IPS-18a (cell line): ENCODE data around the gene PRMT3.
"Not testable (repeated sequence)": the region's sequence is repeated elsewhere in the genome, so short reads cannot be mapped to it uniquely, and the experiment has no call there.

ENCODE experiments used
- H3K27ac ChIP-seq: one replicate; pipeline ENCODE4 v1.5.1; 2013; ENCODE audit warnings: low read length
- H3K27me3 ChIP-seq: one replicate; pipeline ENCODE4 v1.6.1; 2013; ENCODE audit warnings: mild to moderate bottlenecking, low read length; ENCODE audit not compliant: control insufficient read depth, insufficient read depth
- H3K36me3 ChIP-seq: one replicate; pipeline ENCODE4 v1.6.1; 2013; ENCODE audit warnings: low read depth, low read length; ENCODE audit not compliant: control insufficient read depth
- H3K4me1 ChIP-seq: one replicate; pipeline ENCODE4 v1.6.1; 2013; ENCODE audit warnings: low read depth, low read length; ENCODE audit not compliant: control insufficient read depth
- H3K4me3 ChIP-seq: one replicate; pipeline ENCODE4 v1.5.1; 2013; ENCODE audit warnings: low read length
- H3K9ac ChIP-seq: one replicate; pipeline ENCODE4 v1.6.1; 2013; ENCODE audit warnings: mild to moderate bottlenecking, low read length, moderate library complexity
- H3K9me3 ChIP-seq: one replicate; pipeline ENCODE4 v1.6.1; 2013; ENCODE audit warnings: low read depth, low read length; ENCODE audit not compliant: control insufficient read depth

The PRMT3 gene

GRCh38 chr11:20363500-20364340 is 23.8 kb upstream of the PRMT3 start, which contains the start of gene HTATIP2:
Gene HTATIP2 (plus strand): TSS chr11:20363714. CDS start chr11:20364238, 524 bp downstream.
- peak within 1 kb of the TSS; percentile 56 for H3K4me3 ChIP-seq
- no peak within 1 kb of the TSS for H3K27ac ChIP-seq
- H3K9me3 ChIP-seq = no peaks in the 10 kb centered on the region
- H3K4me1 ChIP-seq = peaks cover 3% of the 10 kb centered on the region
- H3K27me3 ChIP-seq = peaks cover 30% of the 10 kb centered on the region
- H3K36me3 ChIP-seq = no peaks in the 10 kb centered on the region
- H3K9ac ChIP-seq = peak within 1 kb of the TSS; percentile 54

GRCh38 chr11:20364341-20364792 is 23.1 kb upstream of the PRMT3 start:
- H3K36me3 ChIP-seq = no peaks in the 10 kb centered on the region
- H3K9ac ChIP-seq = peak overlapping the region; percentile 54
- peaks cover 30% of the 10 kb centered on the region for H3K27me3 ChIP-seq
- H3K27ac ChIP-seq = no peak overlapping the region
- peak overlapping the region; percentile 56 for H3K4me3 ChIP-seq
- peaks cover 3% of the 10 kb centered on the region for H3K4me1 ChIP-seq
- no peaks in the 10 kb centered on the region for H3K9me3 ChIP-seq

- H3K9ac ChIP-seq, H3K27ac ChIP-seq, H3K4me3 ChIP-seq, H3K36me3 ChIP-seq, H3K4me1 ChIP-seq, H3K9me3 ChIP-seq: not testable (repeated sequence)
- peaks cover 30% of the 10 kb centered on the region for H3K27me3 ChIP-seq
Measured at GRCh38 chr11:20365465-20365864, 22.1 kb upstream of the PRMT3 start.

DNA sequence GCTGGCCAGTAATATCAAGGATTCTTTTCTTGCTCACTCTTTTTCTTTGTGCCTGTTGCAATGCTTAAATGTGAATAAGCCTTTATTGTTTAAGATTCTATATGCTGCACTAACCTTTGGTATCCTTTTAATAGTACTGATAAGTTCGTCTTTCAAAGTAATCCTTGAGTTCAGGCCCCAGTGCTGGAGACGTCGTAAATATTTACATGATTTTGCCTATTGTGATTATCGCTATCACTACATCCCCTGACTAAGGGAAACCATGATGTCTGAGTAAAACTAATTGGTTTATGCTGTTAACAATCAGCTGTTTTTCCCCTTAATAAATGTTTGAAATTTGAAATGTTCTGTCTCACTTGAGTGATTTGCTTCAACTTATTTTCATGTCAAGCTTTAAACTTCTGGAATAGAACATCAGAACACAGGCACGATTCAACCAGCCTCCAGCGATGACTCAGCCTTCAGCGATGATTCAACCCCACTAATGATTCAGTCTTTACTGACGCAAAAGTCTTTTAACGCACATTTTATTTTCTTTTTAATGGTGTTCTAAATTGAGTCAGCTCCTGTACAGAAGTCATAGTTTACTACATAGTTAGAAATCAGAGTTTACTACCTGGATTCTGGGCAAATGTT is 20.1 kb upstream of the PRMT3 start:
- no peaks in the 10 kb centered on the region for H3K9me3 ChIP-seq
- H3K4me3 ChIP-seq = no peak overlapping the region
- H3K27ac ChIP-seq = no peak overlapping the region
- H3K9ac ChIP-seq = no peak overlapping the region
- H3K36me3 ChIP-seq = no peaks in the 10 kb centered on the region
- H3K4me1 ChIP-seq = peaks cover 8% of the 10 kb centered on the region
- peaks cover 23% of the 10 kb centered on the region for H3K27me3 ChIP-seq

- no peak overlapping the region for H3K4me3 ChIP-seq
- peaks cover 13% of the 10 kb centered on the region for H3K27me3 ChIP-seq
- H3K4me1 ChIP-seq = peaks cover 8% of the 10 kb centered on the region
- H3K9me3 ChIP-seq = no peaks in the 10 kb centered on the region
- H3K27ac ChIP-seq = no peak overlapping the region
- H3K36me3 ChIP-seq = no peaks in the 10 kb centered on the region
- no peak overlapping the region for H3K9ac ChIP-seq
Measured at GRCh38 chr11:20368438-20368837, 19.1 kb upstream of the PRMT3 start.

DNA sequence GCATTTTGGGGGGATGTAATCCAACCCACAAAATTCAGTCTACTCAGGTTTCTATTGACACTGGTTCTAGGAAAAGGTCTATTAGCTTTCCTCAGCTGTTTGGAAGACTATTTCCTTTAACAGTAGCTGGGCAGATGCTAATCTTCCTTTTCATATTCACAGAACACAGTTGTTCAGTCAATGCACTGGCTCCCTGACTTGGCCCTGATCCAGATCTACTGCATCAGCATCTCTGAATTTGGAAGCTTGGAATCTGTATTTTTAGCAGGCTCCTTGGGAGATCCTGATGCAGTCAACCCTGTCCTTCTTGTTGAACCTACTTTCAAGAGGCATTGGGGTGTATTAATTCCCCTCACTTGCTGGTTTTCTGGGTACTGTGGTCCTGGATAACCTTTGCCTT is 17.7 kb upstream of the PRMT3 start:
- Histone ChIP-seq H3K27me3 (no peaks in the 10 kb centered on the region), H3K4me3 (no peak overlapping the region)

DNA sequence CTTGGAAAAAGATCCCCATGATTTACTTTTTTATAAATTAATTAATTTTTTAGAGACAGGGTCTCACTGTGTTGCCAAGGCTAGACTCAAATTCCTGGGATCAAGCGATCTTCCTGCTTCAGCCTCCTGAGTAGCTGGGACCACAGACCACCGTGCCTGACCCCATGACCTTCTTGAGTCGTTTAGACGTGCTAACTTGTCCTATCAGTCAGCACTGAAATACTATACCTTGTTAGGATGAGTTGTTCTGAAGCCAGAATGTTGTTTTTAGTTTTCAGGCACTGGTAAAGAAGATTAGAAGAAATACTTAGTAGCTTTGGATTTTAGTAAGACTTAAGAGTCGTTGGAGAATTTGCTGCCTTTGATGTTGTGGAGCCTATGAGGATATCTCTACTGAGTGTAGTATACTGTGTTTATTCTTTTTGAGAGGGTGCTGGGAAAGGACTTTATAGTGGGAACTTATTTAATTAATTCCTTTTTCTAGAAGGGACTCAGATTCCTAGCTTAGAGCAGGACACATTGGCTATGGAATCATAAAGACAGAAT is 15.4 kb upstream of the PRMT3 start:
- Histone ChIP-seq H3K36me3 (no peaks in the 10 kb centered on the region), H3K9me3 (no peaks in the 10 kb centered on the region), H3K27ac (no peak overlapping the region), H3K4me1 (peaks cover 5% of the 10 kb centered on the region), H3K4me3 (no peak overlapping the region), H3K27me3 (no peaks in the 10 kb centered on the region), H3K9ac (no peak overlapping the region)

More for the DNA sequence above, 17.7 kb upstream of the PRMT3 start:
- Histone ChIP-seq H3K36me3 (no peaks in the 10 kb centered on the region), H3K9ac (no peak overlapping the region), H3K9me3 (no peaks in the 10 kb centered on the region), H3K27ac (no peak overlapping the region), H3K4me1 (peaks cover 5% of the 10 kb centered on the region)

DNA sequence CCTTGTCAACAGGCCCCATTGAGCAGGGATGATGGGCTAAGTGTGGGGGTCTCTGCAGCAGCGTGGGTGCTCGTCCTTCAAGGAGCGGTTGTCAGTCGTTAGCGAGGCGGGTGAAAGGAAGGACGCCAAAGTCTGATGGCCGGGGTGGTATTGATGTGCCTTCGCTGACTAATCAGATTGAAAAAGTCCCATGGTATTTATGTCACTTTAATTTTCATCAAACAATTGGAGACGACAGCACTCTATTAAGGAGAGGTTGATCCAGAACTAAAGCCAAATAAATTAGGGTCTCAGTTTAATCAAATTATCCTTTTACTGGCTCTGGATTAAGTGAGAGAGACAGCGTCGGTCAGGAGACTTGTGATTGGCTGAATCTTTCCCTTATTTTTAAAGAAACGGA is 14.4 kb upstream of the PRMT3 start:
- Histone ChIP-seq H3K9ac (no peak overlapping the region), H3K4me1 (peaks cover 5% of the 10 kb centered on the region), H3K36me3 (peaks cover under 1% of the 10 kb centered on the region), H3K27me3 (no peaks in the 10 kb centered on the region), H3K27ac (no peak overlapping the region), H3K4me3 (no peak overlapping the region), H3K9me3 (no peaks in the 10 kb centered on the region)

DNA sequence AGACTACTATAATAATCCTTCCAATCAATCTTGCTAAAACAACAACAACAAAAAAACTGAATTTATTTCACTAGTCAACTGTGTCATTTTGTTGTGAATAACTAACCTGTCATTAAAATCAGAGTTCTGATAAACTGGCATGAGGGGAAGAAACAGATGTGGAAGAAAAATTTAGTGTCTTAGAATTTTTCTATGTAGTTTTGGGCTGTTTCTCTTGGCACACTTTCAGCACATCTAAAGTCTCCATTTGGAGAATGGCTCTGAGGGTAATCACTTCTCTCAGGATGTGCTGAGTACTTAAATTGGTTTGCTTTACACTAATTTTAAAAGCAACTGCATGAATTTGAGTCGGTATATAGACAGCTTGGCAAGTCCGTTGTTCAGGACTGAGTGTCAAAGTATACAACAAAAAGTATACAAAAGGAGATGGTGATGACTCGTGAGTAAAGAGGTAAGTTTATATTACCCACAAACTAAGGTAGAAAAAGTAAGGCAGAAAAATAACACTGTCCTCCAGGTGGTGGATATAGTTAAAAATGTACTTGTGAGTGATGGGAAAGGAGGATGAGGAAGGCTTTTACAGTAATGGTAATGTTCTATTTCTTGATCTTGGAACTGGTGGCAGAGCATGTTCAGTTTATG is 13.8 kb upstream of the PRMT3 start:
- Histone ChIP-seq H3K4me1 (peaks cover 5% of the 10 kb centered on the region), H3K27ac (no peak overlapping the region), H3K4me3 (no peak overlapping the region), H3K9me3 (no peaks in the 10 kb centered on the region), H3K9ac (no peak overlapping the region), H3K27me3 (no peaks in the 10 kb centered on the region), H3K36me3 (peaks cover 5% of the 10 kb centered on the region)

GRCh38 chr11:20374741-20375300 is 12.7 kb upstream of the PRMT3 start:
- peaks cover under 1% of the 10 kb centered on the region for H3K4me1 ChIP-seq
- H3K27me3 ChIP-seq = no peaks in the 10 kb centered on the region
- no peak overlapping the region for H3K9ac ChIP-seq
- H3K9me3 ChIP-seq = no peaks in the 10 kb centered on the region
- H3K36me3 ChIP-seq = peaks cover 5% of the 10 kb centered on the region
- no peak overlapping the region for H3K27ac ChIP-seq
- no peak overlapping the region for H3K4me3 ChIP-seq

- Histone ChIP-seq H3K36me3 (peaks cover 5% of the 10 kb centered on the region), H3K9ac (no peak overlapping the region), H3K27me3 (no peaks in the 10 kb centered on the region), H3K27ac (no peak overlapping the region), H3K4me1 (no peaks in the 10 kb centered on the region), H3K9me3 (no peaks in the 10 kb centered on the region), H3K4me3 (no peak overlapping the region)
Measured at GRCh38 chr11:20376162-20376730, 11.3 kb upstream of the PRMT3 start.
